OCI-LY7 (cell line): ENCODE data around the gene TPM4. TPM values are rescaled to one million over a fixed set of nuclear protein-coding genes. Genes with fewer than 3 reads are reported as not detected.

Source experiments
- BruUV-seq: library from RNA; stranded (reverse); fragments of 400-500 nt; replicated peaks from 2 replicates; lab custom pipeline; 2021; lab: Mats Ljungman, UMichigan
- CTCF ChIA-PET: fragments of 300-600 bp; sonication (Branson Sonifier 250); formaldehyde crosslinking; loops from one replicate; lab custom pipeline; 2022; ENCODE audit warnings: antibody characterized with exemption; ENCODE audit not compliant: unreplicated experiment; lab: Charles Lee
- POLR2A ChIA-PET: fragments of 300-600 bp; sonication (Branson Sonifier 250); formaldehyde crosslinking; loops from one replicate; lab custom pipeline; 2022; ENCODE audit warnings: antibody characterized with exemption; lab: Charles Lee
- DNase-seq: peaks from one replicate; pipeline ENCODE4 v3.0.0-alpha.2; 2015; ENCODE audit warnings: low spot score
- H2AFZ ChIP-seq: fragments of 200-600 bp; sonication (generic), shearing (Covaris generic); 2 replicates; pipeline ENCODE4 v1.6.1; 2014; ENCODE audit warnings: mild to moderate bottlenecking, antibody characterized with exemption, low read length, moderate library complexity
- H3K27ac ChIP-seq: fragments of 200-600 bp; sonication (generic); 2 replicates; pipeline ENCODE4 v1.5.1; 2014; ENCODE audit warnings: mixed run types, low read depth, mild to moderate bottlenecking, moderate library complexity, low read length, inconsistent platforms; ENCODE audit not compliant: poor library complexity, severe bottlenecking
- H3K36me3 ChIP-seq: fragments of 200-600 bp; sonication (generic); 2 replicates; pipeline ENCODE4 v1.6.1; 2014; ENCODE audit warnings: mild to moderate bottlenecking, antibody characterized with exemption, low read length, moderate library complexity, mixed read lengths; ENCODE audit not compliant: insufficient read depth
- H3K4me1 ChIP-seq: fragments of 200-600 bp; sonication (generic); 2 replicates; pipeline ENCODE4 v1.5.1; 2014; ENCODE audit warnings: mild to moderate bottlenecking, low read length; ENCODE audit not compliant: insufficient read depth, poor library complexity, severe bottlenecking
- H3K4me2 ChIP-seq: fragments of 200-600 bp; sonication (generic); 2 replicates; pipeline ENCODE4 v1.6.1; 2014; ENCODE audit warnings: mild to moderate bottlenecking, low read length
- H3K4me3 ChIP-seq: fragments of 200-600 bp; sonication (generic); 2 replicates; pipeline ENCODE4 v1.5.1; 2014; ENCODE audit warnings: mild to moderate bottlenecking, low read depth, low read length; ENCODE audit not compliant: poor library complexity, severe bottlenecking
- H3K79me2 ChIP-seq: fragments of 200-600 bp; sonication (generic); 2 replicates; pipeline ENCODE4 v1.6.1; 2016; ENCODE audit warnings: low read depth, mild to moderate bottlenecking, low read length, moderate library complexity, mixed read lengths; ENCODE audit not compliant: insufficient read depth
- H3K9me2 ChIP-seq: fragments of 200-600 bp; sonication (generic); 2 replicates; pipeline ENCODE4 v1.6.1; 2016; ENCODE audit warnings: mild to moderate bottlenecking, low read length, mixed read lengths; ENCODE audit not compliant: insufficient read depth
- H3K9me3 ChIP-seq: fragments of 200-600 bp; sonication (generic); 2 replicates; pipeline ENCODE4 v1.6.1; 2014; ENCODE audit warnings: mild to moderate bottlenecking, mixed run types, low read length, mixed read lengths
- H4K20me1 ChIP-seq: fragments of 200-600 bp; sonication (generic); 2 replicates; pipeline ENCODE4 v1.6.1; 2014; ENCODE audit warnings: mild to moderate bottlenecking, antibody characterized with exemption, low read length, moderate library complexity, mixed read lengths; ENCODE audit not compliant: insufficient read depth
- EZH2phosphoT487 ChIP-seq: fragments of 200-600 bp; sonication (generic); IDR thresholded peaks from 2 replicates; pipeline ENCODE4 v1.6.1; 2018; ENCODE audit warnings: low read depth, borderline replicate concordance, mild to moderate bottlenecking, mixed run types, antibody characterized with exemption, low read length, moderate library complexity, mixed read lengths
- intact Hi-C: fragments of 100-400 bp; cut with micrococcal nuclease; formaldehyde crosslinking; loops from one replicate; pipeline ENCODE4 v1.10.0; 2022; ENCODE audit not compliant: unreplicated experiment
- total RNA-seq, 2 experiments: library from RNA; depleted of rRNA in 1 of 2; stranded (reverse); fragments of >200 nt in 1 of 2; shearing (Covaris generic) in 1 of 2; gene quantifications; 2 replicates each; pipeline ENCODE4 v1.2.3, GENCODE V29; 2014 to 2022
- TF ChIP-seq, protein P1 (sequence below): fragments of 200-600 bp; sonication (generic); conservative IDR thresholded peaks from 2 replicates; pipeline ENCODE4 v1.5.1; 2014; ENCODE audit warnings: mild to moderate bottlenecking, antibody characterized with exemption, low read length, moderate library complexity, mixed read lengths

The TPM4 gene
- total RNA-seq, 2 experiments from 2014 or later = 98.1 to 111 TPM

DNA sequence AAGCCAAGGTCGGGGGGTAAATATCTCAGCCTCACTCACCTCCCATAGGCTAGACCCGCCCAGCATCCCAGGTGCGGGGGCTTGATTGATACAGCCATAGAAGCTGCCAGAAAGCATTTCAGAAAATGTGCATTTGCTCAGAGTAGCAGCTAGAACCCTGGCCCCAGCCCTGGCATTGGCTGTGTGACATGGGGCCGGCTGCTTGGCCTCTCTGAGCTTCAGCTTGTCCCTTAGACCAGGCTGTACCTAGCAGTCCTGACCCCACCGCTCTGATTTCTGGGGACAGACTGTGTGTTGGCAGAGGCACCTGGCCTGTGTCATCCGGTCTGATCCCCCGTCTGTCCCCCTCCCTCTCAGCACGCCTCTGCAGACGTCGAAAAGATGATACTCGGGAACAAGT lies 50.8 kb downstream of the TPM4 start:
- Histone ChIP-seq H4K20me1 (no peaks in the 10 kb centered on the region), H3K79me2 (no peaks in the 10 kb centered on the region)
- no TSS peak for BruUV-seq

DNA sequence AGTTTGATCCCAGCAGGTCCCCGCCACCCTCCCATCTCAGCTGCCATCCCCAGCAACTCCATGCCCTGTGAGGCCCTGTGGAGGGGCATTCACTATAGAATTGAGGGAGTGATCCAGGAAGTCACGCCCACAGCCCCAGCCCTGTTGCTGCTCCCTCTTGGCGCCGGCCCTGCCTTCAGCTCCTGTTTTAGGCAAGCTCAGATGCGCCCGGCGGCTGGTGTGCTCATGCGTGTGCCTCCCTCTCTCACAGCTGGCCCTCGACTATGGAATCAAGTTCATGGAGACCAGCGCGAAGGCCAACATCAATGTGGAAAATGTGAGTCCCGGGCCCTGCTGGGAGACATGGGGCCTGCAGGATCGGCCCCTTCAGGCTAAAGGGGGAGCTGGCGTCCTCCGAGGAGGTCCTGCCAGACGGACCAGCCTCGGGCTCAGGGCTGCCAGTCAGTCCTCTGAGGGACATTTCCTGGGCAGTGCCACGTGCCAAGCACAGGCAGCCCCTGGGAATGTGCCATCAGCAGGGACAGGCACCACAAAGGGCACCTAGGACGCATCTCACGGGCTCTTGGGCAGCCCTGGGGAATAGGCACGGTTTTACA lies 51.6 kb downstream of the TPM4 start:
- H2AFZ ChIP-seq = no peak overlapping the region
- CTCF ChIA-PET = no interaction called here
- POLR2A ChIA-PET = no interaction called here
- no peaks in the 10 kb centered on the region for H3K9me3 ChIP-seq
- no peak overlapping the region for H3K4me2 ChIP-seq
- H3K27ac ChIP-seq = no peak overlapping the region
- H3K4me3 ChIP-seq = no peak overlapping the region
- no peaks in the 10 kb centered on the region for H3K79me2 ChIP-seq
- peaks cover 99% of the 10 kb centered on the region for H3K36me3 ChIP-seq
- H3K4me1 ChIP-seq = no peaks in the 10 kb centered on the region
- TF ChIP-seq EZH2phosphoT487 = no peak
- TF ChIP-seq, protein P1, sequence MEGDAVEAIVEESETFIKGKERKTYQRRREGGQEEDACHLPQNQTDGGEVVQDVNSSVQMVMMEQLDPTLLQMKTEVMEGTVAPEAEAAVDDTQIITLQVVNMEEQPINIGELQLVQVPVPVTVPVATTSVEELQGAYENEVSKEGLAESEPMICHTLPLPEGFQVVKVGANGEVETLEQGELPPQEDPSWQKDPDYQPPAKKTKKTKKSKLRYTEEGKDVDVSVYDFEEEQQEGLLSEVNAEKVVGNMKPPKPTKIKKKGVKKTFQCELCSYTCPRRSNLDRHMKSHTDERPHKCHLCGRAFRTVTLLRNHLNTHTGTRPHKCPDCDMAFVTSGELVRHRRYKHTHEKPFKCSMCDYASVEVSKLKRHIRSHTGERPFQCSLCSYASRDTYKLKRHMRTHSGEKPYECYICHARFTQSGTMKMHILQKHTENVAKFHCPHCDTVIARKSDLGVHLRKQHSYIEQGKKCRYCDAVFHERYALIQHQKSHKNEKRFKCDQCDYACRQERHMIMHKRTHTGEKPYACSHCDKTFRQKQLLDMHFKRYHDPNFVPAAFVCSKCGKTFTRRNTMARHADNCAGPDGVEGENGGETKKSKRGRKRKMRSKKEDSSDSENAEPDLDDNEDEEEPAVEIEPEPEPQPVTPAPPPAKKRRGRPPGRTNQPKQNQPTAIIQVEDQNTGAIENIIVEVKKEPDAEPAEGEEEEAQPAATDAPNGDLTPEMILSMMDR = no peak
- BruUV-seq = no TSS peak
- H4K20me1 ChIP-seq = no peaks in the 10 kb centered on the region
- intact Hi-C loops = no loop called here
- no peaks in the 10 kb centered on the region for H3K9me2 ChIP-seq
- no peak for DNase-seq

More for the DNA sequence above, 50.8 kb downstream of the TPM4 start:
- H3K36me3 ChIP-seq = peaks cover 99% of the 10 kb centered on the region
- H3K4me1 ChIP-seq = no peaks in the 10 kb centered on the region
- no peak overlapping the region for H2AFZ ChIP-seq
- TF ChIP-seq EZH2phosphoT487 = no peak
- TF ChIP-seq, protein P1 = no peak
- H3K9me3 ChIP-seq = no peaks in the 10 kb centered on the region
- CTCF ChIA-PET = no interaction called here
- DNase-seq = no peak
- POLR2A ChIA-PET = no interaction called here
- intact Hi-C loops = no loop called here
- no peak overlapping the region for H3K27ac ChIP-seq
- no peaks in the 10 kb centered on the region for H3K9me2 ChIP-seq
- no peak overlapping the region for H3K4me2 ChIP-seq
- no peak overlapping the region for H3K4me3 ChIP-seq

DNA sequence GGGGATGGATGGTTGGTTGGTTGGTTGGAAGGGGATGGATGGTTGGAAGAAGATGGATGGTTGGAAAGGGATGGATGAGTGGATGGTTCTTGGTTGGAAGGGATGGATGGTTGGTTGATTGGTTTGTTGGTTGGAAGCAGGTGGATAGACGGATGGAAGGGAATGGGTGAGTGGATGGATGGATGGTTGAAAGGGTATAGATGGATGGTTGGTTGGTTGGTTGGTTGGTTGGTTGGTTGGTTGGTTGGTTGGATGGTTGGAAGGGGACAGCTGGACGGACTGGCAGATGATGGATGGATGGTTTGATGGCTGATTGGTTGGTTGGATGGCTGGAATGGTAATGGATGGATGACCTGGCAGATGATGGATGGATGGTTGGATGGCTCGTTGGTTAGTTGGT lies 55.4 kb downstream of the TPM4 start:
- TF ChIP-seq, protein P1 = no peak
- no peak for TF ChIP-seq EZH2phosphoT487
- H3K9me3 ChIP-seq = no peaks in the 10 kb centered on the region
- CTCF ChIA-PET = no interaction called here
- POLR2A ChIA-PET = no interaction called here
- intact Hi-C loops = no loop called here
- peaks cover 88% of the 10 kb centered on the region for H3K36me3 ChIP-seq
- H4K20me1 ChIP-seq = no peaks in the 10 kb centered on the region
- no peak for DNase-seq
- no peak overlapping the region for H3K4me3 ChIP-seq
- peaks cover 13% of the 10 kb centered on the region for H3K4me1 ChIP-seq
- no peak overlapping the region for H2AFZ ChIP-seq
- no peak overlapping the region for H3K4me2 ChIP-seq
- H3K9me2 ChIP-seq = no peaks in the 10 kb centered on the region
- H3K79me2 ChIP-seq = no peaks in the 10 kb centered on the region
- no TSS peak for BruUV-seq
- H3K27ac ChIP-seq = no peak overlapping the region
